HepG2 (cell line): ENCODE measurements around the gene ZBTB2. TPM values are rescaled to one million over a fixed set of nuclear protein-coding genes. Genes with fewer than 3 reads are reported as not detected.

Source experiments
- ATAC-seq: fragments of 200-7000 bp; cut with Tn5 transposase; 3 replicates; pipeline ENCODE4 v1.9.1; 2020; ENCODE audit warnings: mild to moderate bottlenecking, moderate library complexity
- BruUV-seq: library from RNA; stranded (reverse); fragments of 400-500 nt; replicated peaks from 2 replicates; lab custom pipeline; 2021; lab: Mats Ljungman, UMichigan
- CTCF ChIA-PET: fragments of 300-600 bp; formaldehyde crosslinking; extraction: SDS; loops from one replicate; lab custom pipeline; 2021; ENCODE audit warnings: low total read pairs, inconsistent platforms, low intra/inter-chr PET ratio; lab: Yijun Ruan, JAX
- POLR2A ChIA-PET: fragments of 350-600 bp; sonication (Branson Sonifier 250); formaldehyde crosslinking; loops from one replicate; lab custom pipeline; 2020; ENCODE audit warnings: antibody characterized with exemption, inconsistent platforms; lab: Yijun Ruan, JAX
- DNase-seq: peaks from one replicate; pipeline ENCODE4 v3.0.0-alpha.2; 2015; ENCODE audit warnings: low spot score
- FAIRE-seq: peaks from 3 replicates; lab custom pipeline; 2011; peaks lifted over from hg19 to GRCh38; lab: Jason Lieb, UNC
- H2AFZ ChIP-seq: one replicate; pipeline ENCODE4 v1.6.1; 2011; ENCODE audit warnings: low read length, inconsistent platforms
- H3K27ac ChIP-seq: fragments of 300-600 bp; 3 replicates; pipeline ENCODE4 v1.8.0; 2011; ENCODE audit warnings: mixed run types, mild to moderate bottlenecking, mixed read lengths, low read length, inconsistent platforms; ENCODE audit not compliant: insufficient read depth; ENCODE audit errors: extremely low read length
- H3K27me3 ChIP-seq, 2 experiments: fragments of 200-600 bp in 1 of 2; 2 replicates in 1 of 2; 3 replicates in 1 of 2; pipeline versions ENCODE4 v1.6.0 to v1.8.0; 2011; ENCODE audit warnings: low read length in 2 of 2, mild to moderate bottlenecking in 2 of 2, moderate library complexity in 2 of 2, inconsistent platforms in 1 of 2; ENCODE audit not compliant: insufficient read depth in 2 of 2, control insufficient read depth in 1 of 2
- H3K36me3 ChIP-seq, 2 experiments: fragments of 200-600 bp in 1 of 2; replicated peaks in 1 of 2; 2 replicates in 1 of 2; 3 replicates in 1 of 2; pipeline versions ENCODE4 v1.5.1 to v1.8.0; 2011; ENCODE audit warnings: low read length in 2 of 2, inconsistent platforms in 1 of 2; ENCODE audit not compliant: insufficient read depth in 2 of 2, control insufficient read depth in 1 of 2
- H3K4me1 ChIP-seq: 2 replicates; pipeline ENCODE4 v1.5.1; 2012; ENCODE audit warnings: low read length, inconsistent platforms; ENCODE audit not compliant: insufficient read depth
- H3K4me2 ChIP-seq: 2 replicates; pipeline ENCODE4 v1.6.0; 2011; ENCODE audit warnings: low read depth, low read length, inconsistent platforms
- H3K4me3 ChIP-seq, 3 experiments: fragments of 200-600 bp in 1 of 3; sonication (generic), shearing (Covaris generic) in 1 of 3; replicated peaks in 1 of 3; 2 replicates each; pipeline ENCODE4 v1.5.1; 2011 to 2016; ENCODE audit warnings: low read length in 3 of 3, inconsistent platforms in 2 of 3, low read depth in 2 of 3, mild to moderate bottlenecking in 2 of 3, control low read depth in 1 of 3, mixed read lengths in 1 of 3; ENCODE audit not compliant: insufficient read depth in 1 of 3
- H3K79me2 ChIP-seq: one replicate; pipeline ENCODE4 v1.6.1; 2011; ENCODE audit warnings: low read length, inconsistent platforms; ENCODE audit not compliant: insufficient read depth
- H3K9ac ChIP-seq: 2 replicates; pipeline ENCODE4 v1.6.0; 2011; ENCODE audit warnings: mild to moderate bottlenecking, low read depth, low read length, inconsistent platforms; ENCODE audit not compliant: insufficient read depth
- H3K9me3 ChIP-seq: 2 replicates; pipeline ENCODE4 v1.5.1; 2012; ENCODE audit warnings: mild to moderate bottlenecking, low read length
- H4K20me1 ChIP-seq: 2 replicates; pipeline ENCODE4 v1.6.0; 2011; ENCODE audit warnings: inconsistent platforms, mild to moderate bottlenecking, low read length, moderate library complexity; ENCODE audit not compliant: insufficient read depth
- HINFP ChIP-seq: sonication (generic); formaldehyde crosslinking; IDR thresholded peaks from 2 replicates; pipeline ENCODE4 v1.4.0; 2020; ENCODE audit warnings: low read depth, mild to moderate bottlenecking, missing genetic modification reagents
- ISX ChIP-seq: sonication (generic); formaldehyde crosslinking; conservative IDR thresholded peaks from 2 replicates; pipeline ENCODE4 v1.5.0; 2020; ENCODE audit warnings: missing genetic modification reagents
- MAFF ChIP-seq: IDR thresholded peaks from 2 replicates; pipeline ENCODE4 v1.6.1; 2011; ENCODE audit warnings: low read depth, low read length, improper control_type of control experiment
- MAFK ChIP-seq, 2 experiments: IDR thresholded peaks in 1 of 2; conservative IDR thresholded peaks in 1 of 2; 2 replicates each; pipeline ENCODE4 v1.6.1; 2011; ENCODE audit warnings: improper control_type of control experiment in 2 of 2, low read length in 2 of 2
- TCF7L2 ChIP-seq: IDR thresholded peaks from 2 replicates; pipeline ENCODE4 v1.6.1; 2011; ENCODE audit warnings: mild to moderate bottlenecking, low read depth, low read length, moderate library complexity
- ZBTB8A ChIP-seq: sonication (generic); formaldehyde crosslinking; IDR thresholded peaks from 2 replicates; pipeline ENCODE4 v1.4.0; 2020; ENCODE audit warnings: mild to moderate bottlenecking, low read depth, missing genetic modification reagents, borderline replicate concordance
- ZNF550 ChIP-seq: sonication (generic); formaldehyde crosslinking; IDR thresholded peaks from 2 replicates; pipeline ENCODE4 v1.4.0; 2020; ENCODE audit warnings: mild to moderate bottlenecking, missing genetic modification reagents, borderline replicate concordance
- WGBS: methylation state at CpG from one replicate; pipeline ENCODE4 v1.1.6; 2017; ENCODE audit warnings: low lambda C conversion rate; 5-methylcytosine and 5-hydroxymethylcytosine counted together
- in situ Hi-C: cut with HindIII; loops from 2 replicates; pipeline ENCODE4 v1.10.0; 2017; ENCODE audit warnings: low pct_unique_long_range_greater_than_20kb; ENCODE audit not compliant: extremely low pct_ligation_motif_present
- intact Hi-C: fragments of 100-400 bp; cut with micrococcal nuclease; formaldehyde crosslinking; loops from one replicate; pipeline ENCODE4 v1.10.0; 2022; ENCODE audit not compliant: unreplicated experiment
- polyA plus RNA-seq, 8 experiments: library from polyadenylated mRNA; depleted of rRNA in 3 of 8; stranded (reverse) in 7 of 8; unstranded in 1 of 8; fragments of >200 nt; fragmentation: Illumina TruSeq in 4 of 8; extraction: Trizol in 4 of 8; gene quantifications; 2 replicates each; pipeline versions ENCODE4 v1.2.1 to v1.2.3, GENCODE V29; 2011 to 2016; ENCODE audit warnings: low read depth in 4 of 8, missing spikeins in 1 of 8, mixed read lengths in 1 of 8; ENCODE audit not compliant: insufficient read depth in 1 of 8
- total RNA-seq, 5 experiments: library from RNA; depleted of rRNA; stranded (reverse); fragments of >200 nt; fragmentation: Illumina TruSeq; extraction: Trizol; gene quantifications; 2 replicates each; pipeline ENCODE4 v1.2.3, GENCODE V29; 2016; ENCODE audit warnings: low read depth in 1 of 5

The ZBTB2 gene
- total and polyA plus RNA-seq, 2 of the 13 experiments (the other 11 are each of a cell fraction or from before 2014, with no cell fraction given) = 15.4 to 22.8 TPM

- H2AFZ ChIP-seq = no peak overlapping the region
- H3K27ac ChIP-seq = no peak overlapping the region
- H3K27me3 ChIP-seq = no peaks in the 10 kb centered on the region
- H4K20me1 ChIP-seq = no peaks in the 10 kb centered on the region
- H3K4me1 ChIP-seq = no peaks in the 10 kb centered on the region
- H3K9ac ChIP-seq = no peak overlapping the region
- in situ Hi-C loops = loop anchor here (10.0 kb wide), 1 partner anchor 57 kb away; no protein-coding TSS in a partner anchor
- H3K36me3 ChIP-seq = peaks cover 36 to 75% of the 10 kb centered on the region in 2 experiments
- intact Hi-C loops = no loop called here
- no peaks in the 10 kb centered on the region for H3K9me3 ChIP-seq
- no TSS peak for BruUV-seq
- no peak for DNase-seq
- no peak for TF ChIP-seq TCF7L2
- no peak for TF ChIP-seq ZBTB8A (CRISPR knock-in tag)
- no peak for TF ChIP-seq ISX (CRISPR knock-in tag)
- peak; percentile 95 for TF ChIP-seq MAFF
- TF ChIP-seq HINFP (CRISPR knock-in tag) = no peak
- peak; percentile 93 to 98 for TF ChIP-seq MAFK (conservative IDR thresholded peaks at IDR 0.05 in 1 of 2, IDR thresholded peaks at IDR 0.05 in 1 of 2; ENCODE audit: low read length in 2 of 2)
- TF ChIP-seq ZNF550 = no peak
- TF ChIP-seq, all 625 proteins: peak for 2
- POLR2A ChIA-PET = no interaction called here
- H3K4me3 ChIP-seq = no peak overlapping the region
- H3K79me2 ChIP-seq = no peaks in the 10 kb centered on the region
- WGBS = 97% methylated on average over 1 of the region's 1 CpG
- CTCF ChIA-PET = no interaction called here
- no peak for ATAC-seq
- FAIRE-seq = no peak
- no peak overlapping the region for H3K4me2 ChIP-seq
Observed at GRCh38 chr6:151417477-151417876, 26.1 kb upstream of the ZBTB2 start.
